Inflammatory macrophage treated with lipopolysaccharide for 1 hour (primary cell): ENCODE measurements around the gene ELP4.

Experiments
- DNase-seq, 2 donors: peaks; one replicate each; pipeline ENCODE4 v3.0.0-alpha.2; 2020 to 2022

Gene ELP4

DNA sequence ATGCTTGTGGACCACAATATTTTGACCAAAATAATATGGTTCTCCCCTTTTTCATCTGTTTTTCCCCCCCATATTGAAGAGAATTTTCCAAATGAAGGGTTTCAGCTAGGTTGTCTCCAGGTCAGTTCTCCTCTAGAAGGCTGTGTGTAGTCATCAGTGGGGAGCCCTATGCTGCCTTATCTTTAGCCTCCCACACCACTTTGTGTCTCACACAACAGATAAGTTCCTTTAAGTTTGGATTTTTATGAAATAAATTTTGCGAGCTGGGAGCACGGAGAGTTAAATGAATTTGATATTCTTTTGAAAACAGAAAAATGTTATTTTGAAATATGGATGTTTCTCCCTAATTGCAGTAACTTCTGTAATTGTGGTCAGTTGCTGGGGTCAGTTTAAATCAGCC lies 272.7 kb downstream of the ELP4 start:
- no peak for DNase-seq

DNA sequence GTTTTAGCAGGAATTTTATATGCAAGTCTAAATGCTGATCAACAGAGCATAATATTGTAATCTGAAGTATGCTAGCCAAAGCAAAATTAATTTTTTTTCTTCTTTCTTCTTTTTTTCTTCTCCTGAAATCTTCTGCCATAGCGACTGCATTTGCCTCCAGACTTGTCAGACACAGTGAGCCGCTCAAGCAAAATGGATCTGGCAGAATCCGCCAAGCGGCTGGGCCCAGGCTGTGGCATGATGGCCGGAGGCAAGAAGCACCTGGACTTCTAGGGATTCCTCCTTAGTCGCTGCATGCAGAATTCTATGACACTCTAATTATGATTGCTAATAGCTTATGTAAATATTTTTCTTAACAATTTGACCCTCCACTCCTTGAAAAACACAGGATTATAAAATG lies 273.7 kb downstream of the ELP4 start:
- DNase-seq: no peak

DNA sequence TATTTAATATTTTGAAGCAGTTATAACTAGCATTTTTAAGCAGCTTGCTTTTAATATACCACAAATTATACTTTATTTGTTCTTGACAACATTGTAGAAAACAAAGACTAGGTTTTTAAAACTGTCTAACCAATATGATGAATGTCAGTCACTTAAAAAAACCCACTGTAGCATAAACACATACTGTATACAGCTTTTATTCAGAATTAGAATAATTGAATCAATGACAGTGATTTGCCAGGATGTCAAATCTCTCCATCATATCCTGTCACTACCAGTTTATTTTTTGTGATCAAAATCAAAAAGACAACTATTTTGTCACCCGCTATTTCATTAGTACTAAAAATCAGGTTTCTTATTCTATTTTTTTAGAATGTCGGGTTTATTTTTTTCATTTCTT lies 275.0 kb downstream of the ELP4 start:
- DNase-seq: no peak

DNA sequence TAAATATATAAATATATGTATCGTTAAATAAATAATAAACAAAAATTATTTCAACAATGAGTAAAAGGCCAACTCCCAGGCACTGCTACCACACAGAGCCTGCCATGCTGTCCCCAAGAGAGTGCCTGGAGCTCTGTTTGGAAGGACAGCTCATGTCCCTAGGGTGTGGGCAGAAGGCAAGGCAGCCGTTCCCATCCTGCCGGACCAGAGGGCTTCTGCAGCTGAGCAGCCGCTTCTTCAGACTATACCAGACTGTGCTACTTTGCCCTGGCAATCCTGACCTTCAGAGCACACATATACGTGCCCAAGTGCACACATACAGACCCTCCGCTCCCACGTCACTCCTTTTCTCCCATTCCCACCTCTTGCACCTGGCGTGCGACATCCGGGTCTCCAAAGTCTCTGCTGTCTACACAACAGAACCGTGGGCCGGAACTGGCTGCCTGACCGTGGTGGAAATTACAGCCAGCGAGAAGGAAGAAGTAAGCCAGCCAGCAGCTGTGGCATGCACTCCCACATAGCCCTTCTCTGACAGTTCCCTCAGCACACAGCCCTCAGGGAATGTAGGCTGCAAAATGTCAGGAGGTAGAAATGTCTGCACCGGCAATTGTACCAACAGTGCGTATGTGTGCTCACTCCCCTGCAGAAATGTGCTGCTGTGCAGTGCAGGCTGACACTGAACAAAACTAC lies 277.6 kb downstream of the ELP4 start:
- DNase-seq: no peak

DNA sequence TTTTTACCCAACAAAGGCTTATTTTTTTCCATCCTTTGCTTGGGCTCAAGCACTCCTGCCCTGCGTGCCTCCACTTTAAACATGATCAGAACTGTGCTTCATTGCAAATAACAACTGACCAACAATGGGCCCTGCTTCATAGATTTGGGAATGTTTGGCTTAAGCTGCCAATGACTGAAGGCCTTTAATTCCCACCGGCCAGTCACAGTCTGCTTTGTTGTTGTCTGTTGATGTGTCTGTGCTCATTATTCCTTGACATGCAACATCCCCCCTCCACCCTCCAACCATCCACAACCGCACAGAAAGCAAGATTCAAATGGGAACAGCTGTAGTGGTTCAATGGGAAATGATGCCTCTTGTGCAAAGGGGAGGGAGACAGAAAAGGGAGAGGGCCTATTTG lies 278.5 kb downstream of the ELP4 start:
- no peak for DNase-seq

DNA sequence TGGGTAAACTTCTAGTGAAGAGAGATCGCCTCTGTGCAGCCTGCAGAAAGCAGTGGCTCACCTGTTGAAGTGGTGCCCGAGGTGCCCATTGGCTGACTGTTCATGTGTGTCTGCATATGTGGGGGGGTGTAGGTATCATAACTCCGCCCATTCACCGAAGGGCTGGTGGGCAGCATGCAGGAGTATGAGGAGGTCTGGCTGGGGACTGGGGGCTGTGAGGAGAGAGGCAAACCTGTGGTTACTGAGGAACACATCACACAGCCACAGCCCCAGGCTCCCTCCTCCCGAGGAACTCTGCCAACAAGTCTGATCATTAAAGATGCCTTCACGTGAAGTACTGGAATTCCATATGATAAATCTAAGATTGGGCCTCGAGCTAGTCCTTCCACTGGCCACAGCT lies 281.1 kb downstream of the ELP4 start:
- DNase-seq: no peak

DNA sequence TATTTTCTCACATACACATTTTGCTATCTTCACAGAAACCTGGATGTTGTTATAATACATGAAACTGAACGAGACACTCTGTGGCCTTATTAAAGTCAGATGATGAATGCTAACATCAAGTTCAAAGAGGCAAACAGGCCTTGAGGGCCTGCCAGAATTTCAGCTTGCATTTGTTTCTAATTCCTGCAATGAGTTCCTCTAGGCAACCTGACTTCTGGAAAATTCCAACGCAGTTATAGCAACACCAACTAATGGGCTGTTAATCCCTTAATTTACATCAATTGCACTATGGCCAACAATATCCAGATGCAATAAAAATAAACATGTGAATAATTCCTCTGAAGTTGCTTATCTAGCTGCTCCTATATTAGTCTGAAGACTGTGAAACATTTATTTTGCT lies 282.5 kb downstream of the ELP4 start:
- no peak for DNase-seq

DNA sequence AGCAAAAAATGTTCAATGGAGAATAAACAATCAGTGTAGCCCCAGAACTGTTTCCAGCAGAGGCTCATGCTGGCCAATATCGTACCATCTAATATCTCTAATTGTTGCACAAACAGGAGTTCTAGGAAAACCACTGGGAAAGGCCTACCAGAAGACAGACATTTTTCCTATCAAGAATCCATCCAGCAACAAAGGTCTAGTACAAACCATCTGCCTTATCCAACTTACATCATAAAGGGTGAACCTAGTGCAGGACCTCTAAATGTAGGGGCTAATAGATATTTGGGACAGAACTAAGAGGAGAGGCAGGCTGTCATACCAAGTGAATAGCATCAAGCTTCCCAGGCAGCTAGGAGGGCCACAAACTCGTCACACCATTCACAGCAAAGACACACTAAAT lies 282.9 kb downstream of the ELP4 start:
- DNase-seq: no peak

DNA sequence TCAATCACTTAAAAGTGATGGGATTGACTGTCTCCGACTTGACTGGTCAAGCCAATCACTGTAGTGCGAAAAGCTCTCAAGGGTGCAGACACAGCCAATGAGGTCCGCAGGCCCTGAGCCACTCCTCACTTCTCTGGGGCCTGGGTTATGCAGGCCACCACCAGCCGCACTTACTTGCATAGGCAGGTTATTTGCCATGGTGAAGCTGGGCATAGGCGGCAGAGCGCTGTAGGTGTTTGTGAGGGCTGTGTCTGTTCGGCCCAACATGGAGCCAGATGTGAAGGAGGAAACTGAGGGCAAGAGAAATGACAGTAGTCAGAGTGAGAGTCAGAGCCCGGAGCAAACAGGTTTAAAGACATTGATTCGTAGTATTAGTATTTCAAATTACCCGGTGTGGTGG lies 283.7 kb downstream of the ELP4 start:
- DNase-seq: no peak

DNA sequence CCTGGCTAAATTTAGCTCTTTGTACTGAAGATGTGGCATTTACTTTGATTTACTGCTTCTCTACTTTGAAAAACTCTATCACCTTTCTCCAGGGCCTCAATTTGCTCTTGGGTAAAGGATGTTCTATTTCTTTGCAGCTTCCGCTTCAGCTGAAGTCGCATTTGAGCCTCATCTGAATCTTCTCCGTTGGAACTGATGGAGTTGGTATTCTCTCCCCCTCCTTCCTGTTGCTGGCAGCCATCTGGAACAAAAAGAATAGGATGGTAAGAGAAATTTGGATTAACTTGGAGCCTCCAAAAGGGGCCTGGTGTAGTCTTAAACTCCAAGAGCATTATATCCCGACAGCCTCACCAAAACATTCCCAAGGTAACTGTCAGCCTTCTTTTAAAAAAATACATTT lies 285.0 kb downstream of the ELP4 start:
- DNase-seq: no peak

DNA sequence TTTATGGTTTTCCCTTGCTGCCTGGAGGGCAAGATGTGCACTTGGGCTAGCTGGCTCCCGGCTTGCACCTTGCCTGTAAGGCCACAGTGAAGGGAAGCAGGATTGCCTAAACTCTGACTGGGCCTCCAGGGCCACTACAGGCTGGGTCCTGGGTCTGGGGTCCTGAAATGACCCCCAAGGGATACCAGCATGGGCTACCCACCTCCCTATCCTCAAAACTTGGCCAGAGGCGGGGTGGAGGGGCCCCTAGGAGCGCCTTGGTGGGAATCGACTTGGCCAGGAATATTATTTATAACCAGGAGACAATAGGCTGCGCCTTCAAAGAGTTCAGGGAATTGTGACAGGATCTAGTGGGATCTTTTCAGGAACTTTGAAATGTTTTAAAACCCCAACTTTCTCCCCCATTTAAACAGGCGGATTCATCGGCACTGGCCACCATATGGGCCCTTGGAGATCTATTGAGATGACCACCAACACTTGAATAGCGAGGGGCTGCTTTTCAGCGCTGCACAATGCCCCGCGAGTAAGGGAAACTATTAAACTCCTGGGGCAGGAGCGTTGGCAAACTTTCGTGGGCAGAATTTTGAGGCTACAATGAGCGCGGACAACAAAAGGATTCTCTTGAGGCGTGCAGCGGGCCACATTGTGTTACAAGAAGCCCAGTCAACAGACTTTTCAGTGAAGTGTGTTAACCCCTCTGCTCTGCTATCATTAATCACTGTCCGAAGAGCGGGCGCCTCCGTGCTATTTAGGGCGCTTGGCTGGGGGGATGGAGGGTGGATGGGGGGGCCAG lies 286.3 kb downstream of the ELP4 start:
- DNase-seq: no peak

DNA sequence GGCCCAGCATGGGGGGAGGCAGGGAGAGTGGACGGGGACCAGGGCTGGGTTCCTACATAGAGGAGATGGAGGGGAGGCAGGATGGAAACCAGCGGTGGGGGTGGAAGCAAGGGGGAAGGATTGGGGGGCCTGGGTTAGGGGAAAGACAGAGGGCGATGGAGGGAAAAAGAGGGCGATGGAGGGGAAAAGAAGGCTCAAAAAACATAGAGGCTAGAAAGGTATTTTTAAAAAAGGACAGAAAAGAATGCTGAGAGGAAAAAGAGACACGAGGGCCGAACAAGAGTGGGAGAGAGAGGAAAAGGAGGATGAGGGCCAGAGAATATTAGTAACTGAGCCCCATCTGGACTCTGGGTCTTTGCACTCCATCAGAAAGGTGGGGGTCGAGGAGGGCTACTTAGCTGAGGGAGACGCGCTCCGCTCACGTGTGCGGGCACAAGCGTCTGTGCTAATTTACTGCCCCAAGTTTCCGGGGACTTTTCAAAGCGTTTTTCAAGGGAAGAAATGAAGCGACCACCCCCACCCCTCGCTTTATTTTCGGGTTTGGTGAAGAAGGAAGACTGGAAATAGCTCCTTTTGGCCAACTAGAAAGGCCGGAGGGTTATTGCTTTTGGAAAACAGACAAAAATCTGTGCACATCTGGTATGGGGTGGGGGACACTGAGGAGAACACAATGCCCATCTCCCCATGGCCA lies 287.1 kb downstream of the ELP4 start:
- no peak for DNase-seq

DNA sequence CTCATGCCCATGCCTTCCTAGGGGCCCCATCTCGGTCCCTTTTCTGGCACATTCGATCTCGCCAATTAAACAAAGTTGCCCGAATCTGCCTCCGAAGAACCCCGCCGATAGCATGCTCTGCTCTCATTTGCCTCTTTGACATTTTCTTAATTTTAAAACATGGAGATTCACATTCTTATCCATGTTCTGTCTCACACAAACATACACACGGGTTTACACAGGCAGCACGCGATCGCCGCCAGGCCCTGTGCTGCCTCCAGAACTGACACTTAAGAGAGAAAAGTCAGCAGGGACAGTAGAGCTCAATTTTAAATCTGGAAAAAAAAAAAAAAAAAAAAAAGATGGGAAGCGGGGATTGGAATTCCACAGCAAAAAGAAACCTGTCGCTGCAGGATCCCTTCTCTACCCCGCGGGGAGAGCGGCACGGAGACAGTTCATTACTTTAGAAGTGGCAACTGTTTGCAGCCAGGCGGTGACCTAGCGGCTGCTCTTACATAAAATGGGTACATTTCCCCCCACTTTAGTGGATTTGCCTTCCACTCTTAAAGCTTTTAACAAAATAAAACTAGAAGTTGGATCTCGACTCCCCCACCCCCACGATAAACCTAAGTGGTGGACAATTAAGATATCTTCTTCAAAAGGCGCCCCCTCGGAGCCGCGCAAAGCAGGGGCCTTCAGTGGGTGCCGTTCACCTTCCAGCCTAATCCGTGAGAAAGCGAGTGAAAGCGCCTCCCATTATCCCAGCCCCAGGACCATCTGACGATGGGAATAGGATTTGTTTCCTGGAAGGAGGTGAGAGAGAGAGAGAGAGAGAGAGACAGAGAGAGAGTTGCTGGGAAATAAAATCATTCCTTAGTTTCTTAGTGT lies 287.9 kb downstream of the ELP4 start:
- DNase-seq: no peak

DNA sequence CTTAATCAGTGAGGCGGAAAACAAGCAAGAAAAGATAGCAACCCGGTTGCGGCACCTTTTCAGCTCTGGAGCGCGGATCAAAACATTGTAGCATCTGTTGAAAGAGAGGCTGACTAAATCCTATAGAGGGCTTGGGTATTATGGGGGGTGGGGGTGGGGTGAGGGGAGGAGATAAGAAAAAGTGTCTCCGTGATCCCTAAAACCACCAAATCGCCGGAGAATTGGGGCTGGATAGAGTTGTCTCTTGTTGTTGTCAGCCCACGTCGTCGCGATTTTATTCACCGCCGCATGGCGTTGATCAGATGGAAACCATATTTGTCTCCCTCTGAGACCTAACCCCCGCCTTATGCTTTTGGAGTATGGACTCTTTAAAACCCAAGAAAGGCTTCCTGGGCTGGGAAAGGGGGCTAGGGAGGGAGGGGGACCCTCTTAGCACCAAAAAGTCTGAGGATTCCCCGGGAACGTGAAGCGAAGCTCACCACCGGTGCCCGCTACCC lies 288.5 kb downstream of the ELP4 start:
- no peak for DNase-seq

DNA sequence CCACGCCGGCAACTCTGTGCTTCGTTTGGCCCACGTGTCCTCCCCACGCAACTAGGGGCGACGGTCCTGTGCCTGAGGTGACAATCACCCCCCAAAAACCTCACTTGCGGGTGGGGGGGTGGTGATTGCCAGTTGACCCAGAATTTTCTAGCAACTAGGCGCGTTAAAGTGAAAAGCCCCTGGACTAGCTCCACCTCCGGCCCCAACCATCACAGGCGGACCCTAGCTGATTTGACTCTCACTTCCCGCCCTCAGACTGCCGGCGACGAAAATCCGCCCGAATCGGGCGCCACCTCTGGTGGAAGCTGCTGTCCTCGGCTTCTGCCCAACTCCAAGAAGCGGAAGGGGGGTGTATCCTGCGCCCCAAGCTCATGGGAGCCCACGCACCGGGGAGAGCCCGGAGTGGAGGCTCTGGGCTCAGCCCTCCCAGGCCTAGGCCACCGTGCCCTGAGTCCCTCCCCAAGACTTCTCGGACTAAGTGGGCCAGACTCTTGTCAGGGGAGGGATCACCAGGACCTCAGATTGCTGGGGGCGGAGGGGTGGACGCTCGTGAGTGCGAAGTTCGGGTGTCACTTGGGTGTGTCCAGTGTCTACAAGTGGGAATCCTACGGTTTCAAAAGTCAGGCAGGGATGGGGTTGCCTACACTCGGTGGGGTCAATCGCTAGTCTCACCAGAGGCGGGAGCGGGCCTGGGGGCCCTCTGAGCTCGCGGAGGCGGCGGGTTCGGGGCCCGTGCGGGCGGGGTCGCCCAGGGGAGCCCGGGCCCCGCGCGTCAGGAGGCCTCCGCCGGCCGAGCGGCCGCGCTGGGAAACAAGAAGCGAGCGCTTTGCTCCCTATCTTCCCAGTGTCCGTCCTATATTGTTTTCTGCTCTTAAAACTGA lies 289.2 kb downstream of the ELP4 start:
- DNase-seq: no peak

DNA sequence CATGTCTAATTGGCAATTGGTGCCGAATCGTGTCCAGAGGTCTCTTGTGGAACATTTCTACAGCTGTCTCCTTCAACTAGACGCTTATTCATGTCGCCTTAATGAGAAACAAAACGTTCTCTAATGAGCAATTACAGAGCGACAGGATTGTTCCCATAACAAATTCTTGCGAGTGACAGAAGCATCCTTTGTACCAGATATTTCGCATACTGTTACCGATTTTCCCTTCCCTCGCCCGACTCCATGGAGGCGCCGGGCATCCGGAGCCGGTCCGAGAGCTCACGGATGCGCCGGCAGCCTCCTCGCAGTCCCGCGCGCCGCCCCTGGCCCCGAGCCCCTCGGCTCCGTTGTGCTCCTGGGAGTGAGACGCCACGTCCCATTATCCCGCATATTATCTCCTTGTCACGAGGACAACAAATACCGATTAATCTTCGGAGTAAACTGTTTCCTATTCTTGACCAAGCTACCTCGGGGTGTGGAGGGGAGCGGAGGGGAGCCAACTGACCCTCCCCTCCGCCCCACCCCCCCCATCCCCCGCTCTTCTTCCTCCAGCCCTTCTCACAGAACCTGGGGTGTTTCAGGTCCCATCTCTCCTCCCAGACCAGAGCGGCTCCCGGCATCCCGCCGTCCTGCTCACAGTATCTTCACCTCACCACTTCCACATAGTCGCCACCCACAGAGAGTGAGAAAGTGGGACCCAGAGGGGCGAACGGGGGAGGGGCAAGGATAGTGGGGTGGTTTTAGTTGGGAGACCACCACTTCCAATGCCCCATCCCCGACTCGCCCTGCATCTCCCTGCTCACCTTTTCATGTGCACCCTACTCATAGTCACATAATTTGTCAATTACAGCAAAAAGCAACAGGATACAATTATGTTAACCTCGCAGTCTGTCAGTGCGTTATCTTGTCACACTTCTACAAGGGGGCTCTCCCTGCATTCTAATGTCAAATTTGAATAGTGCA lies 290.1 kb downstream of the ELP4 start:
- DNase-seq: no peak

DNA sequence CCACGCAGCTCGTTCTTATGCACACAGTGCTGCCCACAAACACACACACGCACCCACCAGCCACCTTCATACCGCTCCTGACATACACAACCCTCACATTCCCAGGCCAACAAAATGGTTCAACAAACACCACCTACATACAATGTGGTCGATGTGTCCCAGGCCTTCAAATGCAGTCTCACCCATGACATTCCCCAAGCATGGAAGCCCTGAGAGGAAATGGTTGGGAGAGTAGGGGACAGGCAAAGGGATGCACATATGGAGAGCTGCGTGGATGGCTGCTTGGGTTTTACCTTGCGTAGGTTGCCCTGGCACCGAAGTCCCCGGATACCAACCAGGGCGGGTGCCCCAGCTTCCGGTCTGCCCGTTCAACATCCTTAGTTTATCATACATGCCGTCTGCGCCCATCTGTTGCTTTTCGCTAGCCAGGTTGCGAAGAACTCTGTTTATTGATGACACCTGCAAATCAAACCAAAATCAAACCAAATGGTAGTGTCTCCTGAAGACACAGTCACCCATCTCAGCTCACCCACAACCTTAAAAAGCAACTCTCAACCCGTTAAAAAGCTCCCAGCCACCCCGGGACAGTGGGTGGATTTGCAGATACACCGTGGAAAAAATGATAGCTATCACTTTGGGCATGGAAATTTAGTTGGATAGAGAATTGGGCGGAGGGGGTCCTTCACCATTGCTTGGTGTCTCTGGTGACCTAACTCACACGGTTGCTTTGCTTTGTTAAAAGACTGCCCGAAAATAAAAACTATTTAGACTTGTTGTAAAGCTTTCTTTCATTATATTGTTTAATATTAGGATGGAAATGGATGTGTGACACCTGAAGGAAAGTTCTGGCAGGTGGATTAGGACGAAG lies 291.1 kb downstream of the ELP4 start:
- no peak for DNase-seq

DNA sequence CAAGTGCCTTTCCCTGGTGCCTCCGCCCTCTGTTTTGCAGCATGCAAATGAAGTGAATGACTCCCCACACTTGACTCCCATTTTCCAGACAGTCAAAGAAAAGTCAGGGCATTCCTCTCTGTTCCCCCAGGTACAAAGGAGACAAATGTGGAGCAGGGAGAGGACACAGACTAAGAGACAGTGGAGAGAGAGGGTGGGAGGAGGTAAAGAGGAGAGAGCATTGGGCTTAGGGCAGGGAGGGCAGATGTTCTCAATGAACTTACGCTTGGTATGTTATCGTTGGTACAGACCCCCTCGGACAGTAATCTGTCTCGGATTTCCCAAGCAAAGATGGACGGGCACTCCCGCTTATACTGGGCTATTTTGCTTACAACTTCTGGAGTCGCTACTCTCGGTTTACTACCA lies 291.7 kb downstream of the ELP4 start:
- DNase-seq: no peak

DNA sequence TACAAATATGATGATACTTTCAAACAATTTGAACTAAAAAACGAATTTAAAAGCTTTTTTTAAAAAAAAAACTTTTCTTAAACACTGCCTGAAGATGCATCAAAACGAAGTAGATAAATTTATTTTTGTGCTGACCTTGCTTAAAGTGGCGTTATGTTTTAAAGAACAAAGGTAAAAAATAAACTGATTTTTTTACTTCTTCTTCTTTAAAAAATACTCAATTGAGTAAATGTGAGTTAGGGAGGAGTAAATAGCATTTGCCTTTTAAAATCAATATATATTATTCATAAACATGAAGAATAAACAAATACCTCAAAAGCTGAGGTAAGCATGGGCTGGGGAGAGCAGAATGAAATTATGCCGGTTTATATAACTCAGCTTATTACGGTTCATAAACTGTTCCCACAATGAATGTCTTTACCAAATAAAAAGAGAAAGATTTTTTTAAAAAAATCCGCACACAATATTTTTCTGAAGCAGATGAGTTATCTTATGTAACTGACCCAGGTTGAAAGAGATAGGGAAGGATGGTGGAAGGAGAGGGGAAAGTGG lies 292.5 kb downstream of the ELP4 start:
- DNase-seq: no peak
